SKM-1 treated with dmso at 0.1 percent for 144 hours (cell line): Measurements from ENCODE around the gene LBHD2.

Experiments
- DNase-seq: peaks from one replicate; lab custom pipeline; 2025; ENCODE audit not compliant: unreplicated experiment; lab: John Stamatoyannopoulos, UW

The LBHD2 gene

DNA sequence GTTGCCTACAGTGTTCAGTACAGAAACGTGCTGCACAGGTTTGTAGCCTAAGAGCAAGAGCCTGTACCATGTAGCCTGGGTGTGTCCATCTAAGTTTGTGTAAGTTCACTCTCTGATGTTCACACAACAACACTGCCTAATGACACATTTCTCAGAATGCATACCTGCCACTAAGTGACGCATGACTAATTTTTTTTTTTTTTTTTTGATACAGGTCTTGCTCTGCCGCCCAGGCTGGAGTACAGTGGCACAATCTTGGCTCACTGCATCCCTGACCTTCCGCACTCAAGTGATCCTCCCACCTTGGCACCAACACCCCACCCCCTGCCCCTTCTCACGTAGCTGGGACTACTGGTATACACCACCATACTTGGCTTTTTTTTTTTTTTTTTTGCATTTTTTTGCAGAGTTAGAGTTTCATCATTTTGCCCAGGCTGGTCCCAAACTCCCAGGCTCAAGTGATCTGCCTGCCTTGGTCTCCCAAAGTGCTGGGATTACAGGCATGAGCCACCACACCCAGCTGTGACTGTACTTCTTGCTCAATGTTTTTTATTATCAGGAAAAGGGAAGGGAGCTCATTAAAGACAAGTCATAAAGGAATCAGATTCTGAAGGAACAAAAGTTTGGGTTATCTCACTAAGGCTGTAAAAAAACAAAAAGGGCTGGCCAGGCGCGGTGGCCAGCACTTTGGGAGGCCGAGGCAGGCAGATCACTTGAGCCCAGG lies 16.6 kb upstream of the LBHD2 start:
- no peak for DNase-seq

DNA sequence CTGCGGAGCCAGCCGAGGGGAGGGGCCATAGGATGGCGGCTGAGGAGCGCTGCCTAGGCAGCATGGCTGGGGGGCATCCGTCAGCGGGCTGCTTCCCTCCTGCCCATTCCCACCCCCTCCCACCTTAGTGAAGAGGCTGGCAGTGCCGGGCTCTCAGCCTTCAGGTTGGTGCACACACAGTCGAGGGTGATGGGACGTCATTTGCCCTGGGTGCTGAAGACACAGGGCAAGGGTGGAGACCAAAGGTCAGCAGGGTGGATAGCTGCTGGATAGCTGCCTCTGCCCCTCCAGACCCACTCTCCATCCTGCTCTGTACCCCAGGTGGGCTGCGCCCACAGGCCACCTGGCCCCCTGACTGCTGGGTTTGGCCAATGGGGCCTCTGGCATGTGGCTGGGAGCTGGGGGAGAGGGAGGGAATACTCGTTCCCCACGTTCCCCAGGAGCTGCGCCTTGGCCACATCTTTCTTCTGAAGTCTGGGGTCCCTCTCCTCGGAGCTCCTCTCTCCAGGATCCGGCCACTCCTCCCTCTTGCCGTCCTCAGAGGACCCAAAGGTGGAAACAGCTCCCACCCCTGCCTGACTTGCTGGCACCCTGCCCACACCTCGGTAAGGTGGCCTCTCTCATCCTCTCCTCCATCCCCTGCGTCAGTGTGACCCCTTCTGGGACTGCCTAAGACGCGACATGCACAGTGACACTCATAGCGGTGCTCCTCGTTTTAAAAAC lies 15.5 kb upstream of the LBHD2 start:
- DNase-seq = no peak

DNA sequence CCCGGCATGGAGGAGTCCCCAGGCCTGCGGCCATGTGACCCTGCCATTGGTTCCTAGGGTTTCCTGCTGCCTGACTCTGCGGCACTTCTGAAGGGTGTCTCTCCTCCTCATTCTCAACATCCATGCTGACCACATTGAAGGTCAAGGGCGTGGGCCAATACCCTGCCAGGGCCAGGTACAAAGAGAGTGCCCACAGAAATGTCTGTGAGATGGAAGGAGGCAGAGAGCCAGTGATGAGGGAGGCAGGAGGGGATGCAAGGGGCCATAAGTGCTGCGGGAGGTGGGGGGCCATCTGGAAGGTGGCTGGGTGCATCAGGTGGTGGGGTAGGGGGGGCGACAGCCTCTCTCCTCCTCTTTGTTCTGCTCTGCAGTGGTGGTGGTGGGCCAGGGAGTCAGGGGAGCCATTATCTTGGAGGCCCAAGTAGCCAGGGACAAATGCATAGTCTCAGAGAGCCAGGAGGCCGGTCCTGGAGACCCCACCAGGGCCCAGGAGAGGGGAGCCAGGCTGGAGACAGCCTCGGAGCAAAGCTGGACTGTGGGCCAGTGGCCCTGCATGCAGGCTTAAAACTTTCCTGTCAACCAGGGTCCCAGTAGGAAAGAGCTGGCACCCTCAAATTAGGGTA lies 13.6 kb upstream of the LBHD2 start:
- no peak for DNase-seq

DNA sequence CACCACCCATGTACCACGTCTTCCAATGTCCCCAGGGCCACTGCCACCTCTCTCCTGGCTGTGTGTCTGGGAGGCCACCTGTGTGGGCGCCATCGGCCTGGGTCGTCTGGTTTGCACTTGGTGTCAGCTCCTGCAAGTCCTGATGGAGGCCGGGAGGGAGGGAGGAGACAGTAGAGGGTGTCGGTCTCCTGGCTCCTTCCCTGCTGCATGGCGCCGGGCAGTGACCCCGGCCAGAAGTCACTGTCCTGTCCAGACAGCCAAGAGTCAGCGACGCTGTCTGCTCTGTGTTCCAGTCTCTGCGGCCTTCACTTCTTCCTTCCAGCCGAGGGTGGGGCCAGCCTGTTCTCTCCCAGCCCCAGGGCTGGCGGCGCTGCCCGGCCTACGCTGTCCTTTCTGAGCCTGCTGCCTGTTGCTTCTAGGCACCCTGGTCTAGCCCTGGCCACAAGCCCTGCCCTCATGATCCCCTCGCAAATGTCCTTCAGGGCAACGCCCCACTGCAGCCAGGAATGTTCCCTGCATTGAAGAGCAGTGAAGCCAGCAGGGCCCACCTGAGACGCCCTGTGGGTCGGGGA lies 13.0 kb upstream of the LBHD2 start:
- DNase-seq = no peak

DNA sequence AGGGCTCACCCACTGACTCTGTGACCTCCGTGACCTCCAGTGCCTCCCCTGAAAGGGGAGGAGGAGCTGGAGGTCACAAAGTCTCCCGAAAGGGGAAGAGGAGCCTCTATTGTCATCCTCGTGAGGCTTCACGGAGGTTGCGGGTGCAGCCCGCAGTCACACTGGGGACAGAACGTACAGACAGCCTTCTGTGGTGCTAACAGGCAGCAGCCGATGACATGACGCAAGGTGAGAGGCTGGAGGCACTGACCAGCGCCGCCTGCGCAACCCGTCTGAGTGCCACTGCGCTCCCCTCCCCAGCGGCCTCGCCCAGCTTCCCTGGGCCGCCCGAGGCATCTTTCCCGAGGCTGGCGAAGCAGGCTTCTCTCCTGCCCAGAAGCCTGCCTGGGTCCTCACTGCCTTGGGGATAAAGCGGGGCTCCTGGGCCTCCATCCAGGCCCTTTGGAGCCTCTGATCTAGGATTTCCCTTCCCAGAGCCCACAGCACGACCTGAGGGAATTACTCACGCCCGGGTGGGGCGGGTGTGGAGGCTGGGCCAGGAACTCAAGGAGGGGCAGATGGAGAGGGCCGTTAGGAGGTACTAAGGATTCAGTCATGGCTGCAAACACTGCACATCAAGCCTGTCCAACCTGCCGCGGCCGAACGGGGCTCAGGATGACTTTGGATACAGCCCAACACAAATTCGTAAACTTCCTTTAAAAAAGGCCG lies 12.3 kb upstream of the LBHD2 start:
- DNase-seq = no peak

DNA sequence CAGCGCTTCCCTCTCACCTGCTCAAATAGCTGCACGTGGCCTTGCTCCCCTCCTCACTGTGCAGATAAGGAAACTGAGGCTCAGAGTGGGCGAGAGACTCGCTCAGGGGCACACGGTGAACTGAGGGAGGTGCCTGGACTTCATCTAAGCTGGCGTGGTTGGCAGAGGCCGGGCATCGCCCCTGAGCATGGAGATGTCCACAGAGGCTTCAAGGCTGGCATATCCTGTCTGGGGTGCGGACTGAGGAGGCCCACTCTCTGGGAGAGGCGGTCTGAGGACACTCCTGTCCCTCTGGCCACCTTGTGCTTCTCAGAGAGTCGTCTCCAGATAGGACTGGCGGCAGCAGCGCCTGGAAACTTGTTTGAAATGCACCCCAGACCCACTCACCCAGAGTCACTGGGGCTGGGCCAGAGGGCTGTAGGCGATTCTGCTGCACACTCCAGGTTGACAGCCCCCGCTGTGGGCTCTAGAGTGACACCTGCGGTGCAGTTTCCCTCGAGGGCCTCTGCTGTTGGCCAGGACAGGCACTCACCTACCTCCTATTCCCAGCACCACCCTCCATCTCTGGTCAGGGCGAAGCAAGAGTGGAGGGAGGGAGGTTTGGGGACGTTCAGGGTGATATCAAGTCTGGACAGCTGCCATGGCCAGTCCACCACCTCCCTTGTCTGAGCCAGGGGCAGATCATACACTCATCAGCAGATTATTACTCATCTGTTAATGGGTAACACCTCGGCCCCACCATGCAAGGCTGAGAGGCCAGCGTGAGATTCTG lies 11.2 kb upstream of the LBHD2 start:
- DNase-seq = no peak

DNA sequence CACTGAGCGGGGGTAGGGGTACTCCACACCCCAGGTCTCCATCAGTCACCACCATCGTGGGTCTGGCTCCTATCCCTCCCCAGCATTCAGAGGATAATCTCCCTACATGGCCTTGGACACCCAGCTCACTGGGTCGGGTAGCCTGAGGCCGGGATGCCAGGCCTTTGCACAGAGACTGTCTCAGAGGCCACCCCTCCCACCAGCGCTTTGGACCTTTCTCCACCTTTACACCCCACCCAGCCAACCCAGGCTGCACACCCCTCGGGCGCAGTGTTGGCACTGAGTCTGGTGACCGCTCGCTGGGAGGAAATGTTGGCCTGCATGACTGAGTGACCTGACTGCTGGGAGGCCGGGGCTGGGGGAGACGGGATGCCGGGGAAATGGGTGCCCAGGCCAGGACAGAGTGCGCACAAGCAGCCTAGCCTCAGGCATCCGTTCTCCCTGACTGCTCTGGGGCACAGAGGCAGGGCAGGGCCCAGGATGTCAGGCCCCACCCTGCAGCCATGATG lies 10.6 kb upstream of the LBHD2 start:
- DNase-seq = peak; percentile 45

DNA sequence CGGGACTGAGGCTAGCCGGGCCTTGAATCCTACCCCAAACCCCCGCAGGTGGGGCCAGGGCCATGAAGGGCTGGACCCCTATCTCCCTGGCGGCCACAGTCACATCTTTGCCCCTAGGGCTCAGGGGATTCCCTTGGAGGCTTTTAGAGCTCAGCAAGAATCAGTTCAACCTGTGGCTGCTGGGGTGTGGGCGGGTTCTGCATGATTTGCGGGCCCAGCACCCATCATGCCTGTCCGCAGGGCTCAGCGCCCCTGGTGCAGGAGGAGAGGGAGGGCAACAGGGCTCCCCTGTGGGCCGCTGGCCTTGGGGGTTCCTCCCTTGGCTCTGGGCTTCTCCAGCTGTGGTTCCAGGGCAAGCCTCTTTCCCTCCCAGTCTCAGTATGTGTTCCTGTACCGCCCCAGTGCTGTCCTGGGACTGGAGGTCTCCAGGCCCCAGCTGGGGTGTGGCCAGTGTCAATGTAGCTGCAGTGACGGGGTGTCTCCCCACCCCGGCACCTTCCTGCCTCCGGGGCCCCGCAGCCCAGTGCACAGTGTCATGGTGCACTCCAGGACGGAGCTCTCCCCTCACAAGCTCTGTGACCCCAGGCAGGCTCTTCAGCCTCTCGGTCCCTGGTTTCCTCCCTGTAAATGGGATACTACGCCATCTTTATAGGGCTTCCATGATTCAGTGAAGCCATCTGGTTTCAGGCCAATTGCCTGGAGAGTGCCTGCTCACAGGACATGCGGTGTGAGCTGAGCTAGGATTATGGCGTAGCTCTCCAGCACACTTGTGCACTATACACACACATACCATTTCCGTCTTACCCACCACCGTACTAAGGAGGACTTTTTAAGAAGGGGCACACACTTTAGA lies 9.9 kb upstream of the LBHD2 start:
- DNase-seq = no peak

DNA sequence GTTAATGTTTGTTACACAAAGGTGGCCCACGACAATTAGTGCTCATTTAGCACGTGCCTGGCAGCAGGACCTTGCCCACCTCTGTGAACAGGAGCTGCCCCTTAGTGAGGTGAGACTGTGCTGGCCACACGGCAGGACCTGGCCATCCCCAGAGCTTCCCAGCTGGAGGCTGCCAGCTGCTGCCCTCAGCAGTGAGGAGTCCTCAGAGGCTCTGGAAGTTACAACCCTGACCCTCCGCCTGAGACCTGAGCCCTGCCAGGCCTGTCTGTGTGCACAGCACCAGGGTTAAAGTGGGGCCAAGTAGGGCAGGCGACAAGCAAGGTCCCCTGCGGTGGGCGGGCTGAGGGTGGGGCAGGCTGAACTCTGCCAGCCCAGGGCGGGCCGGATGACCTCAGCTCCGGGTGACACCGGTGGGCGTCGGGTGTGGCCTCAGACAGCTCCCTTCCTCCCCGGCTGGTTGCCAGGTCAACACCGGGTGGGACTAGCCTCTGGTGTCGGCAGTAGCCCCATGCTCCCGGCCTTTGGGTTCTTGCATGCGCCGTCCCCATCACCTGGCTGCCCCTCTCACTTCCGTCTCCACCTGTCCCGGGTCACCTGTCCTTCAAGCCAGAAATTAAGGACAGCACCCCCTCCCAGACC lies 9.2 kb upstream of the LBHD2 start:
- no peak for DNase-seq

DNA sequence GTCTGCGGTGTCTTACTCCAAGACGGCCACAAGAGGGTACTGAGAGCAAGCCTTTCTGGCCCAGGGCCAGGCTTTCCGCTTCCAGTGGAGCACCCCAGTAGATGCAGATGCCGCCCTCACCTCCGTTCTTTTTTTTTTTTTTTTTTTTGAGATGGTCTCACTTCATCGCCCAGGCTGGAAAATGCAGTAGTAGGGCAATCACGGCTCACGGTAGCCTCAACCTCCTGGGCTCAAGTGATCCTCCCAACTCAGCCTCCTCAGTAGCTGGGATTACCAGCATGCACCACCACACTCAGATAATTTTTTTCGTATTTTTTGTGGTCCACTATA lies 5.6 kb upstream of the LBHD2 start:
- peak; percentile 37 for DNase-seq

DNA sequence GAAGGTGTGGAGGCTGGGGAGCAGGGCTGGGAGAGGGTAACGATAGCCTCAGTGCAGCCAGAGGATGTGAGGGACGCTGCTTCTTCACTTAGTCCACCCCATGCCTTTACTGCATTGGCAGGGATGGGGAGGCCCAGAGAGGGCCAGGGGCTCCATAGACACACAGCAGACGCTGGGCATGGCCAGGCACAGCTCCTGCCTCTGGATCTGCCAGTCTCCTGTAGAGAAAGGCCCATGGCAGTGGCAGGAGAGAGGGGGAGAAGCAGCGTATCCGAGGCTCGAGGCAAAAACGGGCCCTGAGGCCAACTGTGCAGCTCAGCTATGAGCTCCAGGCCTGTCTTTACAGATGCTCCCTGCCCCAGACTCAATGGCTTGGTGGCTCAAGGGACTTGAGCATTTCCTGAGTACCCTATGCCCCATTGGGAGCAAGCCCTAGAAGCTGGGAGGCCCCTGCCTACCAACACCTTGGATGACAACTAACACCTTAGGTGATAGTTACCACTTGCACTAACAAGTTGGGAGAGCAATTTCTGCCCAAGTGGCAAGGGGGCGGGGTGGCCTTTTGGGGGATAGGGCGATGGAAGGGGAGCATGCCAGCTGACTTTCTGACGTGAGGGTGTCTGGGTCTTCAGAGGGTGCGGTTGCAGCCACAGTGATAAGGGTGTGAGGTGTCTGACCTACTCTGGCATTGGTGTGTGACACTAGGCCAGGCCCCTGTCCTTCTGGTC lies 5.0 kb upstream of the LBHD2 start:
- no peak for DNase-seq

DNA sequence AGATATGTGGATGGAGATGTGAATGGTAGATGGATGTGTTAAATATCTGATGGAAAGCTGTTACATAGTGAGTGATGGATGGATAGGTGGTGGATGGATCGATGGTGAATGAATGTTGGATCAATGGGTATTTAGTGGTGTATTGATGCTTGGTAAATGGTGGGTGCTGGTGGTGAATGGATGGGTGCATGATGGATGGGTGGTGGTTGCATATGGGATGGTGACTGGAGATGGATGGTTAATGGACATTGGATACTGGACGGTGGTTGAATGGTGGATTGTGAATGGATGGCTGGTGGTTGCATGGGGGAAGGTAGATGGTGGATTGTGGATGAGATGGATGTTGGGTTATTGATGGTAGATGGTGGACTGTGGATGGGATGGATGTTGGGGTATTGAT lies 2.1 kb upstream of the LBHD2 start:
- no peak for DNase-seq

DNA sequence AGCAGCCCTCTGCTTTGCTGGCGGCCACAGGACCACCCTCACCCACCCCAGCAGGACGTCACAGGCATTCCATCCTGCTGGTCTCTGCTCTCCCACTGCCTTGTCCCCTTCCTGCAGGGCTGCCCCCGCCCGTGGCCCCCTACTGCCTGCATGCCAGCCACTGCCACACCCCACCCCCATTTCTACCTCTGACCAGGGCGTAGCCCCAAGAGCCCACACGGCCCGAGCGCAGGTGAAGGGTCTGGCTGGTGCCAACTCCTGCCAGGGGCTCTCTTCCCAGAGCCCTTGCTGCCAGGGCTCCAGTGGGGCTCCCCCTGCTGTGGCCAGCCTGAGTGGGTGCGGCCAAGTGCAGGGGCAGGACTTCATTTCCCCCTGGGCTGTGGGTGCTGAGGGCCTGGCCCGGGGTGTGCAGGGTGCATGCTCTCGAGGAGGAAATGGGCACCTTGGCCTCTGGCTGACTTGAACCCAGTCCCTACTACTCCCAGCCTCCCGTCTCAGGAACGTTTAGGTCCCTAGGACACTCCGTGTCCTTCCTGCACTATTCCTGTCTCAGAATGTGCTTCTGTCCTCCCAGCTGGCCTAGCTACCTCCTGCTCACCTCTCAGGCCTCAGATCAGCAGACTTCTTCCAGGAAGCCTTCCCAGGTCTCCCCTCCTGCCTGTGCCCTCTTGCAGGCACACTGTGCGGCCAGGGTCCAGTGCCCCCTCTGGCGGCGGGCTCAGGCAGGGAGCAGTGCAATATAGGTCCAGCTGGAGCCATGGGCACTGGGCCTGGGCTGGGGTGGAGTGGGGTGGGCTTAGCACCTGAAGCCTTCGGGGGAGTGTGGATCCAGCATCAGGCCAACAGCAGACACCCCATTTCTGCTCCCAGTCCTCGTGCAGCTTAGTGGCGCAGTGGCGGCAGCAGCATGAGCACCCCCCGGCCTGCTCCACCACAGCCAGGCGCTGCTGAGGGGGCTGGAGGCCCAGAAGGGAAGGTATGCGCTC lies 1.4 kb downstream of the LBHD2 start:
- DNase-seq = no peak

DNA sequence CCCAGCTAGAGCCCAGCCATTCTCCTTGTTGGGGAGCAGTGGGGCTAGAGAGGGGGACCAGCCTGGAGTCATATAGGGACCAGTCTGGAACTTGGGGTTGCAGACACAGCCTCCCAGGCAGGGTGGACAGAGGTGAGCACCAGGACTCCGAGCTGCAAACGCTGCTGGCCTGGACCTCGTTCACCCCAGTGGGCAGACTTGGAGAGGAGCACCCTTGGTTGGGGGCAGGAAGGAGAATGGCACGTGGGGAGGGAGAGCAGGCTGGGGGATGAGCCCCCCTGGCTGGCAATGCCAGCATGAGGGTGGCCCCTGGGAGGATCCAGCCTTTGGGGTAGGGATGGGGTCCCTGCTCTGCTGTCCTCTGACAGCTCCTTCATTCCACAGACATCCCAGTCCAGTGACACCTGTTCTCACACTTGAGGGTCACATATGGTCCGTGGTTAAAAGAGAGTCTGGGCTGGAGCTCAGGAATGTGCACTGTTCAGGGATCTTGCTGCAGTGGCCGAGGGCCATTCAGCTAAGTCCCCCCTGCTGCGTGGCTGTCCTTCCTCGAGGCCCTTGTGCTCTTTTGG lies 2.8 kb downstream of the LBHD2 start:
- no peak for DNase-seq

DNA sequence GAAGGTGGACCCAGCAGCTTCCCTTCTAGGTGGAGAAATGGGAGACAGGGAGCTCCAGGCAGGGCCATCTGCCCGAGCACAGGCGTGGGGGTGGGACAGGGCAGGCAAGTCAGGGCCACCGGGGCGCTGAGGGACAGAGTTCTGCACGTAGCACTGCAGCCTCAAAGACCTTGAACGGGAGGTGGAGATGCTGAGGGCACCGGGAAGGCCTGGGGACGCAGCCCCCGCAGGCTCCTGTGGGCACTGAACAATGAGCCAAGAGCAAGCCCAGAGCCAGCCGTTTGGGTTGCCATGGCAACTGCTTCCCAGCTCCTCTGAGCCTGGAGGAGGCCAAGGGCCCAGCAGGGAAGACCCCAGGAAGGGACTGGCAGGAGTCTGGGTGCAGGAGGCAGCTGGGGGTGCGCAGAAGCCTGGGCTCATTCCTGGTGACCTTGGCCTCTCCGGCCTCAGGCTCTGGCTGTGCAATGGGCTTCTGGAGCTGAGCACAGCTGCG lies 3.4 kb downstream of the LBHD2 start:
- no peak for DNase-seq

DNA sequence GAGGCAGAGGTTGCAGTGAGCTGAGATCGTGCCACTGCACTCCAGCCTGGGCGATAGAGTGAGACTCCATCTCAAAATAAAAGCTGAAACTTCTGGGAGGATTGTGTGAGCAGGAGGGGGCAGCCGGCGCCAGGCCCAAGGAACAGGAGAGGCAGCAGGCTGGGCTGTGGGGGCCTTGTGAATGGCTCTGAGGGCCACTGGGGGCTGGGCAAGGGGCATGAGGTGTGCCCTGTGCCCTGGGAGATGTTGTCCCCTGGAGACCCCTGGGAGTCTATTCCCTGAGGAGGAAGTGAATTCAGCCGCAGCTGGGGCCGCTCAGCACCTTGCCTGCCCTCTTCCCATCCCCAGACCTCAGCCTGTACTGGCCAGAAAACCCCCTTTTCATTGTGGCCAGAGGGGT lies 4.9 kb downstream of the LBHD2 start:
- DNase-seq = no peak
